Measurements from ENCODE around the gene ZNF687. TPM values are rescaled to one million over a fixed set of nuclear protein-coding genes. Genes with fewer than 3 reads are reported as not detected.
A peak's percentile ranks its signal among the peaks of the same experiment; 100 is the strongest.

Gene ZNF687
- total RNA-seq, 2 experiments from 2014 or later, result 20.9 to 31.6 TPM

- Histone ChIP-seq H4K20me1 (ENCODE audit: insufficient read depth, low read length) (peaks cover 9% of the 10 kb centered on the region), H3K4me2 (ENCODE audit: low read length) (peak overlapping the region; percentile 88), H3K4me3 (ENCODE audit: low read depth, low read length, poor library complexity, severe bottlenecking) (peak overlapping the region; percentile 80), H2AFZ (ENCODE audit: low read length) (no peak overlapping the region), H3K9me2 (ENCODE audit: insufficient read depth, low read length) (no peaks in the 10 kb centered on the region), H3K79me2 (ENCODE audit: insufficient read depth, low read depth, low read length) (peaks cover 19% of the 10 kb centered on the region; the same call in 1 of the 2 replicates), H3K27ac (ENCODE audit: low read depth, low read length, poor library complexity, severe bottlenecking) (peak overlapping the region; percentile 66), H3K4me1 (ENCODE audit: insufficient read depth, low read length, poor library complexity, severe bottlenecking) (peaks cover 21% of the 10 kb centered on the region), H3K36me3 (ENCODE audit: insufficient read depth, low read length) (peaks cover 25% of the 10 kb centered on the region), H3K9me3 (ENCODE audit: low read length) (no peaks in the 10 kb centered on the region)
- POLR2A ChIA-PET, result interaction anchor here (0.8 to 0.9 kb wide), 2 partner anchors 44 to 88 kb away, joined by 3 to 5 read pairs; partner anchors contain the start of gene PI4KB
- intact Hi-C loops (cut with micrococcal nuclease; ENCODE audit: unreplicated experiment), result loop anchor here (1.0 to 5.0 kb wide), 3 partner anchors 44 to 85 kb away; partner anchors contain the start of genes PI4KB and PIP5K1A
- BruUV-seq (replicated peaks), result no TSS peak
- CTCF ChIA-PET (ENCODE audit: unreplicated experiment), result interaction anchor here (0.8 kb wide), 1 partner anchor 28 kb away, joined by 4 read pairs; no protein-coding TSS in a partner anchor
- TF ChIP-seq EZH2phosphoT487 (IDR thresholded peaks at IDR 0.05; ENCODE audit: borderline replicate concordance, low read depth, low read length) (no peak), CTCF (conservative IDR thresholded peaks at IDR 0.05; ENCODE audit: low read length) (no peak)
- peak; percentile 35 for DNase-seq (ENCODE audit: low spot score)
Measured at GRCh38 chr1:151282883-151283725, 1.0 kb downstream of the ZNF687 start.

GRCh38 chr1:151284013-151284577, 2.0 kb downstream of the ZNF687 start:
- no peaks in the 10 kb centered on the region for H3K9me2 ChIP-seq (ENCODE audit: insufficient read depth, low read length)
- H3K4me3 ChIP-seq (ENCODE audit: low read depth, low read length, poor library complexity, severe bottlenecking), result peak overlapping the region; percentile 80
- peaks cover 9% of the 10 kb centered on the region for H4K20me1 ChIP-seq (ENCODE audit: insufficient read depth, low read length)
- no peak overlapping the region for H2AFZ ChIP-seq (ENCODE audit: low read length)
- TF ChIP-seq CTCF (conservative IDR thresholded peaks at IDR 0.05; ENCODE audit: low read length) (no peak), EZH2phosphoT487 (IDR thresholded peaks at IDR 0.05; ENCODE audit: borderline replicate concordance, low read depth, low read length) (no peak)
- intact Hi-C loops (cut with micrococcal nuclease; ENCODE audit: unreplicated experiment), result loop anchor here (5.0 kb wide), 1 partner anchor 43 kb away; the partner anchor contains the start of gene PI4KB
- no peaks in the 10 kb centered on the region for H3K9me3 ChIP-seq (ENCODE audit: low read length)
- peaks cover 35% of the 10 kb centered on the region for H3K36me3 ChIP-seq (ENCODE audit: insufficient read depth, low read length)
- peak overlapping the region; percentile 88 for H3K4me2 ChIP-seq (ENCODE audit: low read length)
- H3K4me1 ChIP-seq (ENCODE audit: insufficient read depth, low read length, poor library complexity, severe bottlenecking), result peaks cover 21% of the 10 kb centered on the region
- BruUV-seq (replicated peaks), result no TSS peak
- no peak overlapping the region for H3K27ac ChIP-seq (ENCODE audit: low read depth, low read length, poor library complexity, severe bottlenecking)
- H3K79me2 ChIP-seq (ENCODE audit: insufficient read depth, low read depth, low read length), result peaks cover 19% of the 10 kb centered on the region; the same call in 1 of the 2 replicates
- ChIA-PET CTCF (ENCODE audit: unreplicated experiment) (interaction anchor here (0.8 kb wide), 1 partner anchor 27 kb away, joined by 4 read pairs; no protein-coding TSS in a partner anchor), POLR2A (interaction anchor here (0.9 kb wide), 1 partner anchor 88 kb away, joined by 3 read pairs; no protein-coding TSS in a partner anchor)
- no peak for DNase-seq (ENCODE audit: low spot score)

Data from OCI-LY7 (cell line).